Measurements from ENCODE around the gene TRIM15. TPM values are rescaled to one million over a fixed set of nuclear protein-coding genes. Genes with fewer than 3 reads are reported as not detected.

Gene TRIM15
- total RNA-seq, 2 experiments from 2014 or later: not detected

- peaks cover 29% of the 10 kb centered on the region for H3K27me3 Mint-ChIP-seq
- H3K27ac Mint-ChIP-seq: no peak overlapping the region
- no peaks in the 10 kb centered on the region for H3K36me3 Mint-ChIP-seq (ENCODE audit: low read depth)
- H3K4me1 Mint-ChIP-seq (ENCODE audit: low read depth): peaks cover 12% of the 10 kb centered on the region
- intact Hi-C loops (cut with micrococcal nuclease): no loop called here
- H3K9me3 Mint-ChIP-seq: no peaks in the 10 kb centered on the region
- no peak for TF ChIP-seq CTCF (IDR thresholded peaks at IDR 0.05)
- CTCF ChIA-PET: interaction anchor here (0.8 to 2.0 kb wide), 2 partner anchors 15 to 24 kb away, joined by 3 to 12 read pairs; no protein-coding TSS in a partner anchor
- H3K4me3 Mint-ChIP-seq: no peak overlapping the region
- DNase-seq (no peak), ATAC-seq (no peak)
- POLR2A ChIA-PET: interaction anchor here (1.0 kb wide), 1 partner anchor 59 kb away, joined by 3 read pairs; the partner anchor contains the start of gene TRIM26
Observed at GRCh38 chr6:30154709-30155519, 8.4 kb upstream of the TRIM15 start.

GRCh38 chr6:30155520-30156261 lies 7.7 kb upstream of the TRIM15 start:
- CTCF ChIA-PET: interaction anchor here (2.0 kb wide), 1 partner anchor 24 kb away, joined by 12 read pairs; no protein-coding TSS in a partner anchor
- H3K4me1 Mint-ChIP-seq (ENCODE audit: low read depth): peaks cover 12% of the 10 kb centered on the region
- H3K36me3 Mint-ChIP-seq (ENCODE audit: low read depth): no peaks in the 10 kb centered on the region
- POLR2A ChIA-PET: interaction anchor here (1.0 kb wide), 1 partner anchor 58 kb away, joined by 3 read pairs; the partner anchor contains the start of gene TRIM26
- DNase-seq (no peak), ATAC-seq (no peak)
- H3K9me3 Mint-ChIP-seq: no peaks in the 10 kb centered on the region
- no peak overlapping the region for H3K4me3 Mint-ChIP-seq
- no peak for TF ChIP-seq CTCF (IDR thresholded peaks at IDR 0.05)
- no peak overlapping the region for H3K27ac Mint-ChIP-seq
- peaks cover 26% of the 10 kb centered on the region for H3K27me3 Mint-ChIP-seq
- intact Hi-C loops (cut with micrococcal nuclease): no loop called here

- no peak overlapping the region for H3K4me3 Mint-ChIP-seq
- DNase-seq: no peak
- H3K27ac Mint-ChIP-seq: no peak overlapping the region
- peaks cover 26% of the 10 kb centered on the region for H3K27me3 Mint-ChIP-seq
- peaks cover 12% of the 10 kb centered on the region for H3K4me1 Mint-ChIP-seq (ENCODE audit: low read depth)
- no peaks in the 10 kb centered on the region for H3K9me3 Mint-ChIP-seq
- ATAC-seq: no peak
- ChIA-PET CTCF (no interaction called here), POLR2A (no interaction called here)
- no peak for TF ChIP-seq CTCF (IDR thresholded peaks at IDR 0.05)
- H3K36me3 Mint-ChIP-seq (ENCODE audit: low read depth): no peaks in the 10 kb centered on the region
- intact Hi-C loops (cut with micrococcal nuclease): no loop called here
Observed at GRCh38 chr6:30156262-30156599, 7.1 kb upstream of the TRIM15 start.

GRCh38 chr6:30156774-30157173 lies 6.6 kb upstream of the TRIM15 start:
- POLR2A ChIA-PET: no interaction called here
- ATAC-seq: no peak
- intact Hi-C loops (cut with micrococcal nuclease): no loop called here

More at GRCh38 chr6:30156774-30157173, 6.6 kb upstream of the TRIM15 start:
- no peaks in the 10 kb centered on the region for H3K9me3 Mint-ChIP-seq
- no peak for TF ChIP-seq CTCF (IDR thresholded peaks at IDR 0.05)
- H3K36me3 Mint-ChIP-seq (ENCODE audit: low read depth): no peaks in the 10 kb centered on the region
- peaks cover 26% of the 10 kb centered on the region for H3K27me3 Mint-ChIP-seq
- DNase-seq: no peak
- peaks cover 7% of the 10 kb centered on the region for H3K4me1 Mint-ChIP-seq (ENCODE audit: low read depth)
- H3K27ac Mint-ChIP-seq: no peak overlapping the region
- no peak overlapping the region for H3K4me3 Mint-ChIP-seq
- CTCF ChIA-PET: no interaction called here

Data from activated CD8-positive, alpha-beta T cell treated with anti-CD3 and anti-CD28 coated beads for 36 hours (primary cell).